Activated T-cell treated with anti-CD3 and anti-CD28 coated beads, Interleukin-2, amount 50 U/mL, for 24 hours (primary cell): ENCODE measurements around the gene EXT2.

ENCODE experiments used
- DNase-seq: peaks from one replicate; pipeline ENCODE4 v3.0.0-alpha.2; 2020
- H3K27ac Mint-ChIP-seq: 2 replicates; pipeline ENCODE4 v1.8.0; 2020; ENCODE audit warnings: mild to moderate bottlenecking, mixed read lengths
- H3K27me3 Mint-ChIP-seq: 2 replicates; pipeline ENCODE4 v1.8.0; 2020; ENCODE audit warnings: mixed read lengths
- H3K36me3 Mint-ChIP-seq: 2 replicates; pipeline ENCODE4 v1.8.0; 2020; ENCODE audit warnings: low read depth, mixed read lengths
- H3K4me1 Mint-ChIP-seq: 2 replicates; pipeline ENCODE4 v1.8.0; 2020; ENCODE audit warnings: low read depth, mixed read lengths
- H3K4me3 Mint-ChIP-seq: 2 replicates; pipeline ENCODE4 v1.8.0; 2020; ENCODE audit warnings: mild to moderate bottlenecking, moderate library complexity, mixed read lengths
- H3K9me3 Mint-ChIP-seq: 2 replicates; pipeline ENCODE4 v1.8.0; 2020; ENCODE audit warnings: mixed read lengths

The EXT2 gene

GRCh38 chr11:44095506-44096359, at the start of gene EXT2:
EXT2 (plus strand) TSS chr11:44095678; CDS start chr11:44107713, 12,035 bp downstream.
- no peaks in the 10 kb centered on the region for H3K9me3 Mint-ChIP-seq
- no peaks in the 10 kb centered on the region for H3K27me3 Mint-ChIP-seq
- peaks cover 6% of the 10 kb centered on the region for H3K36me3 Mint-ChIP-seq
- H3K27ac Mint-ChIP-seq: peak within 1 kb of the TSS; percentile 50
- H3K4me1 Mint-ChIP-seq: peaks cover 31% of the 10 kb centered on the region
- H3K4me3 Mint-ChIP-seq: peak within 1 kb of the TSS; percentile 83
- DNase-seq: peak; percentile 91

DNA sequence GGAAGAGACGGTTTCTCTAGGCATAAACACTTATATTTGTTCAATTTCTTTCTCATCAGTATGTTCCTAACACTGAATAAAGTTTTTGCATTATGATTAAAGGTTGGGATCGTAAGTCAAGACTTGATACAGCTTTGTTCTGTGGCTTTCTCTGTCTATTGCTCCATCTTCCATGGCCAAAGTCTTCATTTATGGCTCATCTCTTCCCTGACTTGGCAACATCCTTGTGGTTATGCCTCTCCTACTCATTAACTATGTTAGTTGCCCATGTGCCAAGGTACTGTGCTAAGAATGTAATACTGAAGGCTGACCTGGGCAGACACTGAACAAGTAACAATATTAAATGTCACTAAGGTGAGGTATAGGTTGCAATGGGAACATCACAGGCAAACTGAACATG, 49.3 kb upstream of the EXT2 start:
- no peak for DNase-seq
- Mint-ChIP-seq H3K27ac (no peak overlapping the region), H3K36me3 (no peaks in the 10 kb centered on the region), H3K9me3 (peaks cover 4% of the 10 kb centered on the region), H3K4me3 (no peak overlapping the region), H3K4me1 (no peaks in the 10 kb centered on the region), H3K27me3 (peaks cover 2% of the 10 kb centered on the region)

GRCh38 chr11:44047298-44047697, 48.2 kb upstream of the EXT2 start:
- Mint-ChIP-seq H3K27ac (no peak overlapping the region), H3K4me3 (no peak overlapping the region), H3K27me3 (peaks cover 2% of the 10 kb centered on the region), H3K36me3 (no peaks in the 10 kb centered on the region), H3K4me1 (no peaks in the 10 kb centered on the region), H3K9me3 (no peaks in the 10 kb centered on the region)
- no peak for DNase-seq

DNA sequence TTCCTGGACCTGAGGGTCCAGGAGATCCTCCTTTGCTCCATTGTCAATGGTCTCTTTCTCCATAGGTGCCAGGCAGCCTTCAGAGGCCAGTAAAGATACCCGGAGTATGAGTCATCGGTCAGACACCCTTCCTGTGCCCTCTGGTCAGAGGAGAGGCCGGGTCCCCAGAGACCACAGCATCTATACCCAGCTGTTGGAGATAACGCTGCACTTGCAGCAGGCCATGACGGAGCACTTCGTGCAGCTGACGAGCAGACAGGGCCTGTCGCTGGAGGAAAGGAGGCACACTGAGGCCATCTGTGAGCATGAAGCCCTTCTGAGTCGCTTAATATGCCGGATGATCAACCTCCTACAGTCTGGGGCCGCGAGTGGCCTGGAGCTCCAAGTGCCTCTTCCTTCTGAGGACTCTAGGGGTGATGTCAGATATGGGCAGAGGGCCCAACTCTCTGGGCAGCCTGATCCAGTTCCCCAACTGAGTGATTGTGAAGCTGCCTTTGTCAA, 47.5 kb upstream of the EXT2 start, which contains the start of gene ACCSL:
Gene ACCSL, plus strand, starts transcription at position 51 of the 501 bp plus-strand sequence. Its CDS starts 56 bp downstream, at position 107.
- Mint-ChIP-seq H3K27me3 (peaks cover 2% of the 10 kb centered on the region), H3K4me3 (no peak within 1 kb of the TSS), H3K27ac (no peak within 1 kb of the TSS), H3K9me3 (no peaks in the 10 kb centered on the region), H3K4me1 (no peaks in the 10 kb centered on the region), H3K36me3 (no peaks in the 10 kb centered on the region)
- DNase-seq: no peak

DNA sequence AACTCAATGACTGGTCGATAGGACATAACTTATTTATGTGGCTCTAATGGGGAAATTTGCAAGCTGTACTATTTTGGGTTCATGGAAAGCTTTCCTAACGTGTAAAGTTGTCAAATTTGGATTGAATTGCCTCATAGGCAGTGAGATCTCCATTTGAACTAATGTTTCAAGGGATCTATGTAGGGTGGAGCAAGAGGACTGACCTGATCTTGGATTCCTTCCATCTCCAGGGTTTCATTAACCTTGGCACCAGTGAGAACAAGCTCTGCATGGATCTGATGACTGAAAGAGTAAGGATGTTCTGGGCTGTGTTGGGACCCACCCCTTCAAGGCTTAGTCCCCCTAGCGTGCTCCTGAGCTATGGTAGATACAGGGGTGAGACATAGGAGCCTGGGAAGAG, 45.6 kb upstream of the EXT2 start:
- Mint-ChIP-seq H3K4me1 (no peaks in the 10 kb centered on the region), H3K36me3 (no peaks in the 10 kb centered on the region), H3K27ac (no peak overlapping the region), H3K27me3 (peaks cover 2% of the 10 kb centered on the region), H3K4me3 (no peak overlapping the region), H3K9me3 (no peaks in the 10 kb centered on the region)
- DNase-seq: no peak

DNA sequence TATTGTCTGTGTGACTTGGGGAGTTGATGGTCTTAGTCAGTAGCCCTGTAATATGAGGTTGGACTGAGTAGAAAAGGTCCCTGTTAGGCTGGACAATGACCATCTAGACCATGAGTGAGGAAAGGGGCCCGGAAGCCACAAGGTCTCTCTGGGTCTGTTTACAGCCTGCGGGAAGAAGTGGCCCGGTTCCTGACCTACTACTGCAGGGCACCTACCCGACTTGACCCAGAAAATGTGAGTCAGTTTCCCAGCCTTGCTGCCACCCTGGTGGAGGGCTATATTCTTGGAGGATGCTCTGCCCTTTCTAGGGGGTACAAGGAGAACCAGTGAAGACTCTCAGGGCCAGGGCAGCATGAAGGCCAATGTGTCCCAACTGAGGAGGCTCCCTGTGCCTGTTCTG, 44.3 kb upstream of the EXT2 start:
- H3K4me1 Mint-ChIP-seq: no peaks in the 10 kb centered on the region
- no peaks in the 10 kb centered on the region for H3K9me3 Mint-ChIP-seq
- no peak overlapping the region for H3K27ac Mint-ChIP-seq
- H3K27me3 Mint-ChIP-seq: peaks cover 2% of the 10 kb centered on the region
- H3K36me3 Mint-ChIP-seq: no peaks in the 10 kb centered on the region
- no peak for DNase-seq
- no peak overlapping the region for H3K4me3 Mint-ChIP-seq

DNA sequence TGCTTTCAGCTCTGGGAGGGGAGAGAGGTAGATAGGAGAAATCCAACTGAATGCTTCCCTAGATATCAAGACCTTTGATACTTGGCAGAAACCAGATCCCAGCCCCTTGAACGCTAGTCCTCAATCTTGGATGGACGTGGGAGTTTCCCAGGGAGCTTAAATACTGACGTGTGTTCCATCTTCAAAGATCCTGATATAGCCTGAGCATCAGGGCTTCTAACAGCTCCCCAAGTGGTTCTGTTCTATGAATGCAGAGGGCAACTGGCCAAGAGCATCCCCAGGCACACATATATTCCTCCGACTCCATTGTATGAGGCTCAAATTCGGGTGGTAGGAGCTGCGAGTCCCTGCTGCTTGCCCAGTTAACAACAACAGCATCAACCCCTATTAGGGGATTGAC, 38.1 kb upstream of the EXT2 start:
- Mint-ChIP-seq H3K4me1 (no peaks in the 10 kb centered on the region), H3K4me3 (no peak overlapping the region), H3K27me3 (no peaks in the 10 kb centered on the region), H3K36me3 (no peaks in the 10 kb centered on the region), H3K9me3 (no peaks in the 10 kb centered on the region), H3K27ac (no peak overlapping the region)
- DNase-seq: no peak

GRCh38 chr11:44058275-44058674, 37.2 kb upstream of the EXT2 start:
- Mint-ChIP-seq H3K9me3 (no peaks in the 10 kb centered on the region), H3K4me1 (no peaks in the 10 kb centered on the region), H3K36me3 (no peaks in the 10 kb centered on the region), H3K27ac (no peak overlapping the region), H3K27me3 (no peaks in the 10 kb centered on the region), H3K4me3 (no peak overlapping the region)
- DNase-seq: no peak

DNA sequence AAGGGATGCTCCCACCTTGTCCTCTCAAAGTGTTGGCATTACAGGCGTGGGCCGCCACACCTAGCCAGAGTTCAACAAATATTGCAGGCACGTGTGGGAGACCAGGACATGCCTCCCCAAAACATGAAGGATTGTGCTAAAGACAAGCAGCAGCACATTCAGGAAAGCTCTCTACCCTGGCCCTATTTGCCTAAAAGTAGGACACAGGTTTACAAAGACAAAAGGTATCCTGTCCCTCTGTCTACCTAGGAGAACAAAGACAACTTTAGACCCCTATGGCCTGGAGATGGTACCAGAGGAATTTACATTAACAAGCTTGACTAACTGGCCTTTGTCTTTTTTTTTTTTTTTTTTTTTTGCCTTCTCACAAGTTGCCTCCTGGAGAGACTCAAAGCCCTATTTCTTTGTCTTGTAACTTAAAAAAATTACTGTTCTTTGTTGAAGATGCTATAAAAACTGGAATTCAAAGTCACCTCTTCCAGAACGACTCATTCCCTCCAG, 30.3 kb upstream of the EXT2 start:
- Mint-ChIP-seq H3K4me1 (peaks cover 24% of the 10 kb centered on the region), H3K27ac (peak overlapping the region; percentile 94), H3K9me3 (no peaks in the 10 kb centered on the region), H3K36me3 (peaks cover 3% of the 10 kb centered on the region), H3K27me3 (no peaks in the 10 kb centered on the region), H3K4me3 (peak overlapping the region; percentile 81)
- no peak for DNase-seq

DNA sequence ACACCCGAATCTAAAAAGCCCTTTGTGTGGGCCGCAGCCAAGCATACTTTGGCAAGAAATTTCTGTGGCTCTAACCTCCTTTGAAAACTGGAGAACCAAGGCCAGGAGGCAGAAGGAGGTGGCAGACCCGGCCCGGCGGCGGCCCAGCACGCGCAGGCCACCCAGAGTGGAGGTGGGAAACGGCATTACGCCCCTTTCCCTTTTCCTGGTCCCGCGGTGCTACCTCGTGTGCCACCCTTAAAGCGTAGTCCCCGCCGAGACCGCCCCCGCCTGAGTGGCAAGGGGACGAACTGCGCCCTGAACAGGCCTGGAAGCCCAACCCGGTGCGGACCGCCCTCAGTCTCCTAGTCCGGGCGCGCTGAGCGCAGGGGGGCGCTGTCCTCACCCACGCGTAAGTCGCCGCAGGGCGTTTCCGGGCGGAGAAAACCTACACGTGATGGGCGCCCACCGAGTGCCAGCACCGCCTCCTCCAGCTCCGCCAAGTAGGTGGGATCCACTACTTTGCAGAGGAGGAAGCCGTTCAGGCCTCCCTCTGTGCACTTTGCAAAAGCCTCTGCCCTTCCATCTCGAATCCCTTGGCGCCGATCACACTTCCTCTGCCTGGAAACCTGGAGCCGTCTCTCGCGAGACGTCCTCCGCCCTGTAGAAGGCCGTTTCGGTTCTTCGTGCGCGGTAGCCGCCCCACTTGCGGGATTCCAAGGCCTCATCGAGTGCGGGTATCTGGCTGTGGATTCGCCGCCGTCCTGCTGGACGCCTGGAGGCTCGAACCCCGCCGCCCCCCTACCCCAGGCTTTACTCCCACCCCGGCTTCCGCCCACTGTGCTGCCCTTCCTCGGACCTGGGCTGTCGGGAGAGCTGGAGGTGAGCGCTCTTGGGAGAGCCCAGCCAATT, 29.4 kb upstream of the EXT2 start, which contains the start of gene ACCS:
Gene ACCS, plus strand, starts transcription at position 430 of the 891 bp plus-strand sequence. CDS start 1,358 bp downstream, outside the sequence.
- H3K4me3 Mint-ChIP-seq: peak within 1 kb of the TSS; percentile 81
- DNase-seq: peak; percentile 89
- peaks cover 24% of the 10 kb centered on the region for H3K4me1 Mint-ChIP-seq
- H3K9me3 Mint-ChIP-seq: no peaks in the 10 kb centered on the region
- peak within 1 kb of the TSS; percentile 94 for H3K27ac Mint-ChIP-seq
- H3K36me3 Mint-ChIP-seq: peaks cover 3% of the 10 kb centered on the region
- H3K27me3 Mint-ChIP-seq: no peaks in the 10 kb centered on the region

- Mint-ChIP-seq H3K27me3 (no peaks in the 10 kb centered on the region), H3K27ac (peak overlapping the region; percentile 94)
Observed at GRCh38 chr11:44066732-44067141, 28.7 kb upstream of the EXT2 start.

DNA sequence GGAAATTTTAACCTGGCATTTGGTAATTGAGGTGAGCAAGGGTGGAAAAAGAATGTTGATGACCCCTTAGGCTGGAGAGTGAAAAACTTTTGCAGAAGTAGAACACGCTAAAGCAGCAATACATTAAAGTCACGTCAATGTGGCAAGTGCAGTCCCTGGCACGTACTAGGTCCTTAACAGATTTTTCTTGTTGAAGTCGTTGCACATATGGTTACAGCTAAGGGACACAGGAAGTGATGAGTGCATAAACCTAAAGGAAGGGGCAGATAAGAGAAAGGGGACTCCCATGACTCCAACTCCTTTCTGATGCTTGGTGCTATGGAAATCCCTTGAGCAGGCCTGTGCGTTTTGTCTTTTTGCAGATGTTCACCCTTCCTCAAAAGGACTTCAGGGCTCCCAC, 28.2 kb upstream of the EXT2 start:
- H3K9me3 Mint-ChIP-seq: no peaks in the 10 kb centered on the region
- DNase-seq: no peak
- no peaks in the 10 kb centered on the region for H3K27me3 Mint-ChIP-seq
- H3K36me3 Mint-ChIP-seq: peaks cover 3% of the 10 kb centered on the region
- H3K4me3 Mint-ChIP-seq: no peak overlapping the region
- H3K4me1 Mint-ChIP-seq: peaks cover 24% of the 10 kb centered on the region
- peak overlapping the region; percentile 94 for H3K27ac Mint-ChIP-seq

More at GRCh38 chr11:44066732-44067141, 28.7 kb upstream of the EXT2 start:
- Mint-ChIP-seq H3K36me3 (peaks cover 3% of the 10 kb centered on the region), H3K9me3 (no peaks in the 10 kb centered on the region), H3K4me1 (peaks cover 24% of the 10 kb centered on the region), H3K4me3 (peak overlapping the region; percentile 81)
- DNase-seq: no peak

DNA sequence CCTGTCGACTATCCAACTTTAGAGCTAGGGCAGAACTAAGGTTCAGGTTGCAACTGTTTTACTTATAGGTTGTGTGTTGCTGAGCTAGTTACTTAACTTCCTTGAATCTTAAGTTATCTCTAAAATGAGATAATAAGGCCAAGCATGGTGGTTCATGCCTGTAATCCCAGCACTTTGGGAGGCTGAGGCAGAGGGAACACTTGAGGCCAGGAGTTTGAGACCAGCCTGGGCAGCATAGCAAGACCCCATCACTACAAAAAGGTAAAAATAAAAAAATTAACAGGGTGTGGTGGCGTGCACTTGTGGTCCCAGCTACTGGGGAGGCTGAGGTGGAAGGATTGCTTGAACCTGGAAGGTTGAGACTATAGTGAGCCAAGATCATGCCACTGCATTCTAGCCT, 27.3 kb upstream of the EXT2 start:
- H3K9me3 Mint-ChIP-seq: no peaks in the 10 kb centered on the region
- H3K36me3 Mint-ChIP-seq: peaks cover 3% of the 10 kb centered on the region
- no peak for DNase-seq
- no peaks in the 10 kb centered on the region for H3K27me3 Mint-ChIP-seq
- no peak overlapping the region for H3K27ac Mint-ChIP-seq
- H3K4me3 Mint-ChIP-seq: no peak overlapping the region
- peaks cover 24% of the 10 kb centered on the region for H3K4me1 Mint-ChIP-seq

DNA sequence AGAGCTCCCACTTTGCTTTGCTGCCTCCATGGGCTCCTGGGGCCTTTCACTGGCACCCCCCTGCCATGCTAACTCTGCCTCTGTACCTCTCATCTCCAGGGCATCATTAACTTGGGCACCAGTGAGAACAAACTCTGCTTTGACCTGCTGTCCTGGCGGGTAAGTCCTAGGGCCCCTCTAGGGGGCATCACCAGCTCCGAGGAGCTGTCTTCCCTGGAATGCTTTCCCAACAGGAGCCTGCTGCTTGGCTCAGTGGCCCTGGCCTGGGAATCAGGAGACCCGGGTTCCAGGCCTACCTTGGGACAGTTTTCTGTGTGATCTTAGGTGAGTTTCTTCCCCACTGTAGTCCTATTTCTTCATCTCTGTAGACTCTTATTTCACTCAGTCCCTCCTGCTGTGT, 24.3 kb upstream of the EXT2 start:
- peaks cover 12% of the 10 kb centered on the region for H3K4me1 Mint-ChIP-seq
- H3K9me3 Mint-ChIP-seq: no peaks in the 10 kb centered on the region
- H3K36me3 Mint-ChIP-seq: peaks cover 5% of the 10 kb centered on the region
- no peaks in the 10 kb centered on the region for H3K27me3 Mint-ChIP-seq
- no peak overlapping the region for H3K4me3 Mint-ChIP-seq
- no peak for DNase-seq
- no peak overlapping the region for H3K27ac Mint-ChIP-seq
